Measurements from ENCODE around the gene CCR8.
A peak's percentile ranks its signal among the peaks of the same experiment; 100 is the strongest.

CCR8 gene

GRCh38 chr3:39329493-39329892, at the start of gene CCR8:
TSS of gene CCR8 (plus strand) at chr3:39329709. CDS start at chr3:39332332, 2,623 bp downstream.
- peak; percentile 23 for DNase-seq

- DNase-seq = no peak
Measured at GRCh38 chr3:39279745-39280517, 49.6 kb upstream of the CCR8 start, which contains the start of gene CX3CR1. TSS of gene CX3CR1 (minus strand) at chr3:39280036. CDS start at chr3:39266509, 13,527 bp downstream.

- no peak for DNase-seq
Measured at GRCh38 chr3:39280571-39280970, 48.9 kb upstream of the CCR8 start.

- no peak for DNase-seq
Measured at GRCh38 chr3:39281533-39281932, 48.0 kb upstream of the CCR8 start.

- DNase-seq = no peak
Measured at GRCh38 chr3:39282057-39282456, 47.5 kb upstream of the CCR8 start.

GRCh38 chr3:39284457-39284881, 45.0 kb upstream of the CCR8 start:
- DNase-seq = no peak

GRCh38 chr3:39285332-39285731, 44.2 kb upstream of the CCR8 start:
- no peak for DNase-seq

GRCh38 chr3:39286771-39287170, 42.7 kb upstream of the CCR8 start:
- no peak for DNase-seq

GRCh38 chr3:39287216-39288164, 42.0 kb upstream of the CCR8 start:
- no peak for DNase-seq

- DNase-seq = peak; percentile 90
Measured at GRCh38 chr3:39288300-39288808, 41.2 kb upstream of the CCR8 start.

GRCh38 chr3:39289107-39289506, 40.4 kb upstream of the CCR8 start:
- DNase-seq = no peak

- DNase-seq = no peak
Measured at GRCh38 chr3:39290255-39290654, 39.3 kb upstream of the CCR8 start.

GRCh38 chr3:39291903-39292329, 37.6 kb upstream of the CCR8 start:
- DNase-seq = peak; percentile 77

GRCh38 chr3:39292961-39293360, 36.5 kb upstream of the CCR8 start:
- no peak for DNase-seq

- DNase-seq = no peak
Measured at GRCh38 chr3:39294446-39295183, 34.9 kb upstream of the CCR8 start.

GRCh38 chr3:39295184-39295775, 34.2 kb upstream of the CCR8 start:
- DNase-seq = no peak

GRCh38 chr3:39296197-39297077, 33.1 kb upstream of the CCR8 start:
- no peak for DNase-seq

- no peak for DNase-seq
Measured at GRCh38 chr3:39299279-39299678, 30.2 kb upstream of the CCR8 start.

- DNase-seq = no peak
Measured at GRCh38 chr3:39302178-39302577, 27.3 kb upstream of the CCR8 start.

GRCh38 chr3:39313289-39313688, 16.2 kb upstream of the CCR8 start:
- no peak for DNase-seq

GRCh38 chr3:39315420-39315819, 14.1 kb upstream of the CCR8 start:
- no peak for DNase-seq

Data from CD4-positive, alpha-beta T cell treated with Interleukin-17A for 1 hour (primary cell).